GM10248 (cell line): ENCODE measurements around the gene HOXB5.

Source experiments
- CTCF ChIA-PET: fragments of 300-600 bp; sonication (Branson Sonifier 250); formaldehyde crosslinking; extraction: SDS; loops from one replicate; lab custom pipeline; 2021; ENCODE audit warnings: antibody characterized with exemption; lab: Yijun Ruan, JAX
- POLR2A ChIA-PET: fragments of 350-650 bp; sonication (Branson Sonifier 250); formaldehyde crosslinking; extraction: SDS; loops from one replicate; lab custom pipeline; 2020; ENCODE audit warnings: antibody characterized with exemption; lab: Yijun Ruan, JAX
- DNase-seq: peaks from one replicate; pipeline ENCODE4 v3.0.0; 2012; ENCODE audit errors: extremely low spot score
- CTCF ChIP-seq: IDR thresholded peaks from 2 replicates; pipeline ENCODE4 v1.5.1; 2012; ENCODE audit warnings: mild to moderate bottlenecking, low read depth; ENCODE audit errors: extremely low read depth, missing control alignments, control extremely low read depth

HOXB5 gene

DNA sequence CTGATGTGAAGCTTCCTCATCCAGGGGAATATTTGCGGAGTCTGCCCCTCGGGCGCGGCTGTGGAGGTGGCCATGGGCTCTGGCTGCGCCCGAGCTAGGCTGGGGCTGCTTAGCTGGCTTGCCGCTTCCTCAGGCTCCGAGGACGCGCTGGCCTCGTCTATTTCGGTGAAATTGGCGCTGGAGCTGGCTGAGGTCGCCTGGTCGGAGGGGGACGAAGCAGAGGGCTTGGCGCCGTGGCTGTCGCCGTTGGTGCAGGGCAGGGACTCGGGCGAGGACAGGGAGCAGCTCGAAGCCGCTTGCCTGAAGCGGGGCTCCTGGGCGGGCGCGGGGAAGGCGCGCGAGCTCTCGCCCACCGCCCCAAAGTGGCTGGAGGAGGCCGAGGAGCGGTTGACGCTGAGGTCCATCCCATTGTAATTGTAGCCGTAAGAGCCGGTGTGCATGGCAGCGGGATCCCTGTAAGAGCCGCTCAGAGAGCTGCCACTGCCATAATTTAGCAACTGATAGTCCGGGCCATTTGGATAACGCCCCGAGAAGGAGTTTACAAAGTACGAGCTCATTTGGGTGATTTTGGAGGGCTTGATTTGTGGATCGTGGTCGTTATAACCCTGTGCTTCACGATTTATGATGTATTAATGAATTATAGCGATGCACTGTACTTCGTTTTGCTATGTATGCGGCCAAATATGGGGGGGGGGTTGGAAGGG, at the start of gene HOXB5:
TSS of gene HOXB5 (minus strand) at position 654 of the 704 bp plus-strand sequence. CDS start at position 557, 97 bp downstream.
- TF ChIP-seq CTCF, result no peak
- ChIA-PET CTCF (interaction anchor here (0.6 to 4.1 kb wide), 76 partner anchors 14 to 576 kb away, joined by 3 to 51 read pairs (median 4); partner anchors contain the start of gene HOXB8), POLR2A (interaction anchor here (0.6 kb wide), 1 partner anchor 25 kb away, joined by 8 read pairs; no protein-coding TSS in a partner anchor)
- DNase-seq, result no peak

DNA sequence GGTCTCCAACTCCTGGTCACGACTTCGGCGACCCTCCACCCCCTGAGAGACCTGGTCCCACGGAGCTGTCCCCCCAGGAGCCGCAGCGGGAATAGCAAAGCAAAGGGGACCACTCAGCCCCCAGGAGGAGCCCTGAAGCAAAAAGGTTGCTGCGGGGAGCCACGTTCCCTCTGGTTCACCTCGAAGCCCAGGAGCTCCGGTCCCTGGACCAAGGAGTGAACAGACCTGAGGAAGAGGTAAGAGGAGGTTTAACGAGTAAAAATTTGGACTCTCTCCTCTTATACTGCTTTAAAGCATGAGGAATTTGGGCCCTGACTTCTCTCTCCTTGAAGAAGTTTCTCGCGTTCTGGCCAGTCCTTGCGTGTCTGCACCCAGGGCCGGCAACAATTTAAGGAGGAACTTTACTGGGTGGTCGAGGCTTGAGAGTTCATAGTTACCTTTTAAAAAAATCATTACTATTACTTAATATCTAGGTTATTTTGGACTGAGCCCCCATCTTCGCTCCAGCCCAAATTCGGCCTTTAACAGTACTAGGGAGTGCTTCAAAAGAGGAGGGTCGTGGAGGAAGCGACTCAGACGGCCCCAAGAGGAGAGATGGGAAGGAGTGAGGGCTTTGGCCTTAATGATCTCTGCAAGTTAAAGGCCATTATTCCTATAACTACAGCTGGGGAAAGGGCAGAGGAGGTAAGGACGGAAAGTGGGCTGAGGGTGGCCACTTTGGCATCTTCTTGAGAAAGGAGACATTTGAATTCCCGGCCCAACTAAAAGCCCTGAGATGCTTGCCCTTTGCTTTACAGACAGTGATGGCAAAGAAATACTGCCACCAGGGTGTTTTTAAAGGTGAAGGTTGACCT, 49.5 kb upstream of the HOXB5 start:
- POLR2A ChIA-PET, result no interaction called here
- DNase-seq, result no peak
- no peak for TF ChIP-seq CTCF
- CTCF ChIA-PET, result interaction anchor here (0.7 to 0.8 kb wide), 3 partner anchors 8 to 35 kb away, joined by 3 to 4 read pairs (median 3); no protein-coding TSS in a partner anchor

DNA sequence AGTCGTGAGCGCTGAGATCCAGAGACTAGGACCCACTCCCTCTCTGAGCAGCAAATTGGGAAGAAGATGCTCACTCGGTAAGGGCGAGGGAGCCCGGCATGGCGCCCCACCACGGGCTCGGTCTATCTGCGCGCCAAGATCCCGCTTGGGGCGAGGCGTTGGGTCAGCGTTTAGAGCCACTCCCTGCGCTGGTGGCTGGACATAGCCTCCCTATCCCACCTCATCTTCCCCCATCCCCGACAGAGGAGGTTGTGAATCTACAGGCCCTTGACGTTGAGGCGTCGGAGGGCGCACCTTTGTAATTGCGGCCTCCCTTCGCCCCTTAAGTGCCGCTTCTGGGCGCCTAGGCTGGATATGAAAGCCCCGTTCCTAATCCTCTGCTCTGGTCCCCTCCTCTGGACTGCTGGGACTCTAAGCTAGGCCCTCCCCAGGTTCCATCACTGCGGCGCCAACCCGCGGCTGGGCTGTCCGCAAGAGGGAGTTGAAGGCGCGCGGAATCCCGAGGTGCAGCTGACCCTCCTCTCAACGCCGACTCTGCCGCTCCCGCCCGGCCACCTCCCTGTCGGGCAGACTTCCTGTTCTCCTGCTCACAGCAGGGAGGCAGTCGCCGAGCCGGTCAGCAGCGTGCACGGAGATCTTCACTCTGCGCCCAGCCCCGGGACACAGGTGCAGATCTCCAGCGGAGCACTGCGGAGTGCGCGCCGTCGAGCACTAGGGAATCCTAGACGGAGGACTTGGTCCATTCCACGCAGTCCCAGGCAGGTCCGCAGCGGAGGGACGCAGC, 48.7 kb upstream of the HOXB5 start:
- POLR2A ChIA-PET, result no interaction called here
- CTCF ChIA-PET, result interaction anchor here (0.7 to 0.8 kb wide), 2 partner anchors 24 to 36 kb away, joined by 3 read pairs; no protein-coding TSS in a partner anchor
- DNase-seq, result no peak
- TF ChIP-seq CTCF, result no peak

DNA sequence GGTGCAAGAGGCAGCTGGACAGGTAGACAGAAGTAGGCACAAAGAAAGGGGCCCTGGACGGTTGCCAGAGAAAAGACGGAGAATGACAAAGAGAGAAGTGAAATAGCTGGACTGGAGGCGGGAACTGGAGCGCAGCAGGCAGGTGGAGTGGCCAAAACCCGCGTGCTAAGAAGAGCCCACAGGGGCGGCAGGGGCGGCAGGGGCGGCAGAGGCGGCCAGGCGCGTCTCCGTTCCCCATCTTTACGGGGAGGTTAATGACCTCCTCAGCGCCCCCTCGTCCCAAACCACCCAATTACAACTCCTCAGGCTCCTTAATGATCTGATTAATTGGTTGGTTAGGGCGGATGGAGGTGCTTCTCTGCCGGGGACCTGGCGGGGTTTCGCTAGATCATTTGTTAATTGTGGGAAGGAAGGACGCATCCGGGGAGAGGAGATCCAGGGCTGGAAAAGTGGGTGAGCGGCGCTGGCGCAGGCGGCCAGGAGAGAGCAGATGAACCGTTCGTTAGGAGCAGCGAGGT, 48.0 kb upstream of the HOXB5 start:
- TF ChIP-seq CTCF, result no peak
- DNase-seq, result no peak
- POLR2A ChIA-PET, result no interaction called here
- CTCF ChIA-PET, result interaction anchor here (1.8 to 2.2 kb wide), 2 partner anchors 8 to 38 kb away, joined by 5 to 10 read pairs; no protein-coding TSS in a partner anchor

DNA sequence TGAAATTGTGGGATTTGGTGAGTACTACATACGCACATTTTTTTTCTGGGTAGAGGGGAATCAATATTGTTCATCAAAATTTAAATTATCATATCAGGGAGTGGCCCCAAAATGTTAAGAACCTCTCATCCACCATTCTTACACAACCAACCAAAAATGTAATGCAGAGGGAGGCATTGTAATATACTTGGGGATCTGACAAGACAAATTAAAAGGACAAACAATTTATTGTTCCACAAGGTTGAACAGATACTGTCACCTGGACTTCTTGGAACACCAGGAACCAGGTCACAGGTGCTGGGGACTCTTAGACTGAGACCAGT, 47.2 kb upstream of the HOXB5 start:
- DNase-seq, result no peak
- ChIA-PET POLR2A (no interaction called here), CTCF (interaction anchor here (1.8 to 2.2 kb wide), 3 partner anchors 9 to 38 kb away, joined by 5 to 10 read pairs (median 6); no protein-coding TSS in a partner anchor)
- TF ChIP-seq CTCF, result no peak
